ENCODE results near the gene MTM1. TPM values are rescaled to one million over a fixed set of nuclear protein-coding genes. Genes with fewer than 3 reads are reported as not detected.

The MTM1 gene
- total and polyA plus RNA-seq, 9 of the 15 experiments (the other 6 are each of a cell fraction or from before 2014, with no cell fraction given), result 5.6 to 13.3 (median 9.5) TPM

- TF ChIP-seq, protein P1, sequence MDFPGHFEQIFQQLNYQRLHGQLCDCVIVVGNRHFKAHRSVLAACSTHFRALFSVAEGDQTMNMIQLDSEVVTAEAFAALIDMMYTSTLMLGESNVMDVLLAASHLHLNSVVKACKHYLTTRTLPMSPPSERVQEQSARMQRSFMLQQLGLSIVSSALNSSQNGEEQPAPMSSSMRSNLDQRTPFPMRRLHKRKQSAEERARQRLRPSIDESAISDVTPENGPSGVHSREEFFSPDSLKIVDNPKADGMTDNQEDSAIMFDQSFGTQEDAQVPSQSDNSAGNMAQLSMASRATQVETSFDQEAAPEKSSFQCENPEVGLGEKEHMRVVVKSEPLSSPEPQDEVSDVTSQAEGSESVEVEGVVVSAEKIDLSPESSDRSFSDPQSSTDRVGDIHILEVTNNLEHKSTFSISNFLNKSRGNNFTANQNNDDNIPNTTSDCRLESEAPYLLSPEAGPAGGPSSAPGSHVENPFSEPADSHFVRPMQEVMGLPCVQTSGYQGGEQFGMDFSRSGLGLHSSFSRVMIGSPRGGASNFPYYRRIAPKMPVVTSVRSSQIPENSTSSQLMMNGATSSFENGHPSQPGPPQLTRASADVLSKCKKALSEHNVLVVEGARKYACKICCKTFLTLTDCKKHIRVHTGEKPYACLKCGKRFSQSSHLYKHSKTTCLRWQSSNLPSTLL (IDR thresholded peaks at IDR 0.05), result no peak
- TF ChIP-seq THAP7 (CRISPR knock-in tag; IDR thresholded peaks at IDR 0.05) (no peak), PHB (CRISPR knock-in tag; IDR thresholded peaks at IDR 0.05) (no peak), ATF1 (CRISPR knock-in tag; IDR thresholded peaks at IDR 0.05) (no peak), ATF1 (tag; IDR thresholded peaks at IDR 0.05) (0 out of 2 replicates have a peak, but pooled peaks have one; percentile 37), MEIS2 (IDR thresholded peaks at IDR 0.05; ENCODE audit: partially characterized antibody) (peak; percentile 38), ELF4 (CRISPR knock-in tag; IDR thresholded peaks at IDR 0.05) (no peak), HNRNPH1 (optimal IDR thresholded peaks at IDR 0.05; ENCODE audit: low read depth, low read length) (no peak), HDAC3 (IDR thresholded peaks at IDR 0.05; ENCODE audit: borderline replicate concordance, partially characterized antibody) (no peak), TEAD4 (IDR thresholded peaks at IDR 0.05; ENCODE audit: low read length) (no peak), TEAD4 (CRISPR knock-in tag; IDR thresholded peaks at IDR 0.05; ENCODE audit: borderline replicate concordance) (no peak), MAZ (CRISPR knock-in tag; conservative IDR thresholded peaks at IDR 0.05 in 1 of 2, IDR thresholded peaks at IDR 0.05 in 1 of 2) (peak; percentile 37 to 93; a peak in 2 of 4 replicates), HMGN3 (IDR thresholded peaks at IDR 0.05; ENCODE audit: borderline replicate concordance, extremely low read depth, insufficient read length, low read depth, low read length) (peak; percentile 19), CREB1 (IDR thresholded peaks at IDR 0.05) (peak; percentile 78), CREB1 (CRISPR knock-in tag; IDR thresholded peaks at IDR 0.05) (peak; percentile 70), ZC3H8 (IDR thresholded peaks at IDR 0.05) (no peak), MCM7 (IDR thresholded peaks at IDR 0.05) (no peak), ZNF274 (IDR thresholded peaks at IDR 0.05; ENCODE audit: borderline replicate concordance, low read depth, low read length) (no peak), NCOA6 (IDR thresholded peaks at IDR 0.05) (peak; percentile 57), NFIX (CRISPR knock-in tag; IDR thresholded peaks at IDR 0.05; ENCODE audit: low read depth) (no peak), ZFX (CRISPR knock-in tag; IDR thresholded peaks at IDR 0.05) (peak; percentile 77)
- TF ChIP-seq, protein P2, sequence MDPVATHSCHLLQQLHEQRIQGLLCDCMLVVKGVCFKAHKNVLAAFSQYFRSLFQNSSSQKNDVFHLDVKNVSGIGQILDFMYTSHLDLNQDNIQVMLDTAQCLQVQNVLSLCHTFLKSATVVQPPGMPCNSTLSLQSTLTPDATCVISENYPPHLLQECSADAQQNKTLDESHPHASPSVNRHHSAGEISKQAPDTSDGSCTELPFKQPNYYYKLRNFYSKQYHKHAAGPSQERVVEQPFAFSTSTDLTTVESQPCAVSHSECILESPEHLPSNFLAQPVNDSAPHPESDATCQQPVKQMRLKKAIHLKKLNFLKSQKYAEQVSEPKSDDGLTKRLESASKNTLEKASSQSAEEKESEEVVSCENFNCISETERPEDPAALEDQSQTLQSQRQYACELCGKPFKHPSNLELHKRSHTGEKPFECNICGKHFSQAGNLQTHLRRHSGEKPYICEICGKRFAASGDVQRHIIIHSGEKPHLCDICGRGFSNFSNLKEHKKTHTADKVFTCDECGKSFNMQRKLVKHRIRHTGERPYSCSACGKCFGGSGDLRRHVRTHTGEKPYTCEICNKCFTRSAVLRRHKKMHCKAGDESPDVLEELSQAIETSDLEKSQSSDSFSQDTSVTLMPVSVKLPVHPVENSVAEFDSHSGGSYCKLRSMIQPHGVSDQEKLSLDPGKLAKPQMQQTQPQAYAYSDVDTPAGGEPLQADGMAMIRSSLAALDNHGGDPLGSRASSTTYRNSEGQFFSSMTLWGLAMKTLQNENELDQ (CRISPR knock-in tag; IDR thresholded peaks at IDR 0.05; ENCODE audit: borderline replicate concordance), result no peak
- TF ChIP-seq, protein P3, sequence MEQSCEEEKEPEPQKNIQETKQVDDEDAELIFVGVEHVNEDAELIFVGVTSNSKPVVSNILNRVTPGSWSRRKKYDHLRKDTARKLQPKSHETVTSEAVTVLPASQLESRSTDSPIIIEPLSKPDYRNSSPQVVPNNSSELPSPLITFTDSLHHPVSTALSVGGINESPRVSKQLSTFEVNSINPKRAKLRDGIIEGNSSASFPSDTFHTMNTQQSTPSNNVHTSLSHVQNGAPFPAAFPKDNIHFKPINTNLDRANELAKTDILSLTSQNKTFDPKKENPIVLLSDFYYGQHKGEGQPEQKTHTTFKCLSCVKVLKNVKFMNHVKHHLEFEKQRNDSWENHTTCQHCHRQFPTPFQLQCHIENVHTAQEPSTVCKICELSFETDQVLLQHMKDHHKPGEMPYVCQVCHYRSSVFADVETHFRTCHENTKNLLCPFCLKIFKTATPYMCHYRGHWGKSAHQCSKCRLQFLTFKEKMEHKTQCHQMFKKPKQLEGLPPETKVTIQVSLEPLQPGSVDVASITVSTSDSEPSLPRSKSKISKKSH (CRISPR knock-in tag; IDR thresholded peaks at IDR 0.05), result no peak
Measured at GRCh38 chrX:150568320-150569154, at the start of gene MTM1 (continued).
